OCI-LY3 (cell line): ENCODE results near the gene BBS12.

ENCODE experiments used
- H2AFZ ChIP-seq: fragments of 200-600, 300-600 bp; shearing (Covaris generic); 2 replicates; pipeline ENCODE4 v1.6.0; 2014; ENCODE audit warnings: antibody characterized with exemption, low read depth, low read length
- H3K27ac ChIP-seq: fragments of 200-600, 300-600 bp; sonication (generic); 2 replicates; pipeline ENCODE4 v1.5.1; 2014; ENCODE audit warnings: mild to moderate bottlenecking, low read length, moderate library complexity, mixed read lengths
- H3K27me3 ChIP-seq: fragments of 200-600, 300-600 bp; sonication (generic); 2 replicates; pipeline ENCODE4 v1.6.1; 2014; ENCODE audit warnings: low read depth, low read length, mixed read lengths
- H3K36me3 ChIP-seq: fragments of 200-600, 300-600 bp; sonication (generic); replicated peaks from 2 replicates; pipeline ENCODE3; 2014; ENCODE audit warnings: low read depth, low read length, mixed read lengths
- H3K4me1 ChIP-seq: fragments of 300-600, 200-600 bp; sonication (generic); 2 replicates; pipeline ENCODE4 v1.6.1; 2014; ENCODE audit warnings: low read length, mixed read lengths
- H3K4me2 ChIP-seq: fragments of 200-600, 300-600 bp; sonication (generic); 2 replicates; pipeline ENCODE4 v1.6.1; 2014; ENCODE audit warnings: low read length, mixed read lengths
- H3K4me3 ChIP-seq: fragments of 300-600, 200-600 bp; sonication (generic); 2 replicates; pipeline ENCODE4 v1.5.1; 2014; ENCODE audit warnings: antibody characterized with exemption, mild to moderate bottlenecking, low read length, moderate library complexity
- H3K79me2 ChIP-seq: fragments of 300-600, 200-600 bp; shearing (Covaris generic); 2 replicates; pipeline ENCODE4 v1.6.1; 2014; ENCODE audit warnings: mild to moderate bottlenecking, low read length, mixed read lengths
- H3K9ac ChIP-seq: fragments of 300-600, 200-600 bp; shearing (Covaris generic); 2 replicates; pipeline ENCODE4 v1.6.0; 2014; ENCODE audit warnings: mild to moderate bottlenecking, low read length, moderate library complexity
- H3K9me3 ChIP-seq: fragments of 200-600, 300-600 bp; shearing (Covaris generic); 2 replicates; pipeline ENCODE4 v1.6.1; 2014; ENCODE audit warnings: low read length, mixed read lengths; ENCODE audit not compliant: insufficient read depth
- H4K20me1 ChIP-seq: fragments of 200-600, 300-600 bp; sonication (generic); 2 replicates; pipeline ENCODE4 v1.6.1; 2016; ENCODE audit warnings: low read length, mixed read lengths; ENCODE audit not compliant: insufficient read depth
- EZH2phosphoT487 ChIP-seq: fragments of 200-600 bp; shearing (Covaris generic); IDR thresholded peaks from 2 replicates; pipeline ENCODE4 v1.6.1; 2018; ENCODE audit warnings: antibody characterized with exemption, mixed run types, low read depth
- TF ChIP-seq, protein P1 (sequence below): fragments of 200-600, 300-600 bp; sonication (generic); IDR thresholded peaks from 2 replicates; pipeline ENCODE4 v1.5.1; 2014; ENCODE audit warnings: antibody characterized with exemption, low read length, low read depth

The BBS12 gene

GRCh38 chr4:122689972-122690371, 42.5 kb upstream of the BBS12 start:
- TF ChIP-seq, protein P1, sequence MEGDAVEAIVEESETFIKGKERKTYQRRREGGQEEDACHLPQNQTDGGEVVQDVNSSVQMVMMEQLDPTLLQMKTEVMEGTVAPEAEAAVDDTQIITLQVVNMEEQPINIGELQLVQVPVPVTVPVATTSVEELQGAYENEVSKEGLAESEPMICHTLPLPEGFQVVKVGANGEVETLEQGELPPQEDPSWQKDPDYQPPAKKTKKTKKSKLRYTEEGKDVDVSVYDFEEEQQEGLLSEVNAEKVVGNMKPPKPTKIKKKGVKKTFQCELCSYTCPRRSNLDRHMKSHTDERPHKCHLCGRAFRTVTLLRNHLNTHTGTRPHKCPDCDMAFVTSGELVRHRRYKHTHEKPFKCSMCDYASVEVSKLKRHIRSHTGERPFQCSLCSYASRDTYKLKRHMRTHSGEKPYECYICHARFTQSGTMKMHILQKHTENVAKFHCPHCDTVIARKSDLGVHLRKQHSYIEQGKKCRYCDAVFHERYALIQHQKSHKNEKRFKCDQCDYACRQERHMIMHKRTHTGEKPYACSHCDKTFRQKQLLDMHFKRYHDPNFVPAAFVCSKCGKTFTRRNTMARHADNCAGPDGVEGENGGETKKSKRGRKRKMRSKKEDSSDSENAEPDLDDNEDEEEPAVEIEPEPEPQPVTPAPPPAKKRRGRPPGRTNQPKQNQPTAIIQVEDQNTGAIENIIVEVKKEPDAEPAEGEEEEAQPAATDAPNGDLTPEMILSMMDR, result no peak
- TF ChIP-seq EZH2phosphoT487, result no peak
- Histone ChIP-seq H3K4me2 (no peak overlapping the region), H3K9ac (no peak overlapping the region), H3K4me1 (peaks cover 26% of the 10 kb centered on the region), H4K20me1 (no peaks in the 10 kb centered on the region), H3K4me3 (no peak overlapping the region), H3K79me2 (no peaks in the 10 kb centered on the region), H2AFZ (no peak overlapping the region), H3K27me3 (no peaks in the 10 kb centered on the region), H3K27ac (no peak overlapping the region), H3K36me3 (no peaks in the 10 kb centered on the region), H3K9me3 (0 out of 2 replicates have a peak, but pooled peaks cover 2% of the 10 kb centered on the region)

DNA sequence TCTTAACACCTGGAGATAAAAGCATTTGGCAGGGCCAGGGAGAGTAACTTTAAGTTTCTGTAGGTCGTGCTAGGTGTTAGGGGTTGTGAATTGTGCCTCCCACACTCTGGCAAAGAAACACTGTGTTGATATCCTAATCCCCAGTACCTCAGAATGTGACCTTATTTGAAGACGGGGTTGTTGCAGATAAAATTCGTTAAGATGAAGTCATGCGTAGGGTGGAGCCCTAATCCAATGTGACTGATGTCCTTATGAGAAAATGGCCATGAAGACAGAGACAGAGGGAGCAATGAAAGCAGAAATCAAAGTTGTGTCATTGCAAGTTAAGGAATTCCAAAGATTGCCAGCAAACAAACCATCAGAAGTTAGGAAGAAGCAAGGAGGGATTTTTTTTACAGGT, 40.5 kb upstream of the BBS12 start:
- Histone ChIP-seq H3K4me2 (no peak overlapping the region), H4K20me1 (no peaks in the 10 kb centered on the region), H3K27me3 (no peaks in the 10 kb centered on the region), H3K27ac (no peak overlapping the region), H3K9me3 (0 out of 2 replicates have a peak, but pooled peaks cover 2% of the 10 kb centered on the region), H2AFZ (no peak overlapping the region), H3K9ac (no peak overlapping the region), H3K79me2 (no peaks in the 10 kb centered on the region), H3K4me1 (peaks cover 24% of the 10 kb centered on the region), H3K4me3 (no peak overlapping the region), H3K36me3 (no peaks in the 10 kb centered on the region)
- TF ChIP-seq EZH2phosphoT487, result no peak
- TF ChIP-seq, protein P1, result no peak

- Histone ChIP-seq H3K27me3 (no peaks in the 10 kb centered on the region), H2AFZ (no peak overlapping the region), H3K79me2 (no peaks in the 10 kb centered on the region), H3K4me1 (peaks cover 15% of the 10 kb centered on the region), H3K36me3 (no peaks in the 10 kb centered on the region), H3K4me3 (no peak overlapping the region), H3K9ac (no peak overlapping the region), H4K20me1 (no peaks in the 10 kb centered on the region), H3K27ac (no peak overlapping the region), H3K9me3 (0 out of 2 replicates have a peak, but pooled peaks cover 2% of the 10 kb centered on the region), H3K4me2 (no peak overlapping the region)
- TF ChIP-seq, protein P1, result no peak
- no peak for TF ChIP-seq EZH2phosphoT487
These were observed 39.6 kb upstream of the BBS12 start for GRCh38 chr4:122692641-122693520.

- H3K4me3 ChIP-seq, result no peak overlapping the region
- H3K4me2 ChIP-seq, result no peak overlapping the region
- H2AFZ ChIP-seq, result no peak overlapping the region
- H4K20me1 ChIP-seq, result no peaks in the 10 kb centered on the region
- no peaks in the 10 kb centered on the region for H3K36me3 ChIP-seq
- no peaks in the 10 kb centered on the region for H3K27me3 ChIP-seq
- no peak overlapping the region for H3K9ac ChIP-seq
- no peaks in the 10 kb centered on the region for H3K79me2 ChIP-seq
- peaks cover 7% of the 10 kb centered on the region for H3K4me1 ChIP-seq
- H3K27ac ChIP-seq, result no peak overlapping the region
- TF ChIP-seq, protein P1, result no peak
- no peak for TF ChIP-seq EZH2phosphoT487
- H3K9me3 ChIP-seq, result 0 out of 2 replicates have a peak, but pooled peaks cover 2% of the 10 kb centered on the region
These were observed 37.3 kb upstream of the BBS12 start for GRCh38 chr4:122695226-122695625.
